Endothelial cell of umbilical vein (primary cell): Measurements from ENCODE around the gene ATPAF1. TPM values are rescaled to one million over a fixed set of nuclear protein-coding genes. Genes with fewer than 3 reads are reported as not detected.

ENCODE experiments used
- BruUV-seq: library from RNA; stranded (reverse); fragments of 400-500 nt; replicated peaks from 2 replicates; lab custom pipeline; 2021; lab: Mats Ljungman, UMichigan
- CTCF ChIA-PET: fragments of 300-600, 350-600 bp; sonication (Branson Sonifier 250); formaldehyde crosslinking; loops from one replicate; lab custom pipeline; 2021; ENCODE audit warnings: antibody characterized with exemption, inconsistent platforms; lab: Charles Lee
- POLR2A ChIA-PET: fragments of 300-600, 350-600 bp; sonication (Branson Sonifier 250); formaldehyde crosslinking; loops from one replicate; lab custom pipeline; 2021; ENCODE audit warnings: antibody characterized with exemption, inconsistent platforms; lab: Charles Lee
- DNase-seq: peaks from one replicate; pipeline ENCODE4 v3.0.0-alpha.2; 2011; ENCODE audit warnings: low read depth, low spot score
- FAIRE-seq: peaks from 2 replicates; lab custom pipeline; 2011; peaks lifted over from hg19 to GRCh38; lab: Jason Lieb, UNC
- H2AFZ ChIP-seq: 2 replicates; pipeline ENCODE4 v1.6.0; 2012; ENCODE audit warnings: low read depth, low read length, control low read depth, inconsistent platforms
- H3K27ac ChIP-seq: 2 replicates; pipeline ENCODE4 v1.5.1; 2011; ENCODE audit warnings: low read depth, mild to moderate bottlenecking, control low read depth, low read length, moderate library complexity; ENCODE audit not compliant: insufficient read depth
- H3K27me3 ChIP-seq, 2 experiments: 2 replicates each; pipeline versions ENCODE4 v1.6.0 to v1.6.1; 2011; ENCODE audit warnings: low read length in 2 of 2, mixed read lengths in 1 of 2; ENCODE audit not compliant: control insufficient read depth in 2 of 2, insufficient read depth in 2 of 2
- H3K36me3 ChIP-seq, 2 experiments: 2 replicates in 1 of 2; 3 replicates in 1 of 2; pipeline ENCODE4 v1.5.1; 2011; ENCODE audit warnings: low read length in 2 of 2, mild to moderate bottlenecking in 1 of 2, moderate library complexity in 1 of 2; ENCODE audit not compliant: control insufficient read depth in 2 of 2, insufficient read depth in 2 of 2; ENCODE audit errors: extremely low read depth in 1 of 2
- H3K4me1 ChIP-seq: 3 replicates; pipeline ENCODE4 v1.5.1; 2011; ENCODE audit warnings: mild to moderate bottlenecking, low read length; ENCODE audit not compliant: control insufficient read depth, insufficient read depth; ENCODE audit errors: extremely low read depth
- H3K4me2 ChIP-seq: 2 replicates; pipeline ENCODE4 v1.6.1; 2011; ENCODE audit warnings: low read length, control low read depth, mixed read lengths; ENCODE audit not compliant: insufficient read depth
- H3K4me3 ChIP-seq, 3 experiments: fragments of 200-600 bp in 1 of 3; sonication (generic), shearing (Covaris generic) in 1 of 3; replicated peaks in 1 of 3; 2 replicates each; pipeline ENCODE4 v1.5.1; 2011 to 2016; ENCODE audit warnings: control low read depth in 3 of 3, low read length in 3 of 3, mild to moderate bottlenecking in 2 of 3, inconsistent platforms in 1 of 3, low read depth in 1 of 3, moderate library complexity in 1 of 3; ENCODE audit not compliant: insufficient read depth in 1 of 3
- H3K79me2 ChIP-seq: 2 replicates; pipeline ENCODE4 v1.6.0; 2012; ENCODE audit warnings: low read length, inconsistent platforms; ENCODE audit not compliant: control insufficient read depth, insufficient read depth
- H3K9ac ChIP-seq: replicated peaks from 2 replicates; pipeline ENCODE3; 2011; ENCODE audit warnings: low read length, control low read depth; ENCODE audit not compliant: insufficient read depth; ENCODE audit errors: extremely low read depth
- H3K9me1 ChIP-seq: replicated peaks from 3 replicates; pipeline ENCODE4 v1.6.0; 2011; ENCODE audit warnings: mild to moderate bottlenecking, low read length; ENCODE audit not compliant: control insufficient read depth, insufficient read depth; ENCODE audit errors: extremely low read depth
- H3K9me3 ChIP-seq: replicated peaks from 2 replicates; pipeline ENCODE4 v1.5.1; 2012; ENCODE audit warnings: low read length, inconsistent platforms; ENCODE audit not compliant: control insufficient read depth, insufficient read depth
- H4K20me1 ChIP-seq: replicated peaks from 2 replicates; pipeline ENCODE3; 2011; ENCODE audit warnings: mild to moderate bottlenecking, low read length; ENCODE audit not compliant: control insufficient read depth, insufficient read depth; ENCODE audit errors: extremely low read depth
- CTCF ChIP-seq, 2 donors: IDR thresholded peaks; 1 replicate in 1 of 2; 2 replicates in 1 of 2; pipeline ENCODE4 v1.5.1; 2011; ENCODE audit warnings: low read length in 2 of 2, mild to moderate bottlenecking in 2 of 2, moderate library complexity in 2 of 2, control low read depth in 1 of 2, inconsistent platforms in 1 of 2, low read depth in 1 of 2; ENCODE audit not compliant: insufficient read depth in 1 of 2; ENCODE audit errors: extremely low read depth in 1 of 2
- EZH2 ChIP-seq: IDR thresholded peaks from 2 replicates; pipeline ENCODE4 v1.6.1; 2012; ENCODE audit warnings: borderline replicate concordance, low read depth, mild to moderate bottlenecking, moderate library complexity, low read length, inconsistent platforms; ENCODE audit not compliant: severe bottlenecking
- FOS ChIP-seq: IDR thresholded peaks from 2 replicates; pipeline ENCODE4 v1.6.1; 2011; ENCODE audit warnings: mild to moderate bottlenecking, low read length, moderate library complexity, borderline replicate concordance; ENCODE audit not compliant: insufficient read depth
- GATA2 ChIP-seq: IDR thresholded peaks from 2 replicates; pipeline ENCODE4 v1.7.0; 2011; ENCODE audit warnings: low read depth, mild to moderate bottlenecking, moderate library complexity, mixed read lengths, low read length; ENCODE audit not compliant: insufficient read length, insufficient read depth
- JUN ChIP-seq: IDR thresholded peaks from 2 replicates; pipeline ENCODE4 v1.6.1; 2011; ENCODE audit warnings: borderline replicate concordance, low read depth; ENCODE audit not compliant: insufficient read length, insufficient read depth
- MAX ChIP-seq: IDR thresholded peaks from 2 replicates; pipeline ENCODE4 v1.6.1; 2011; ENCODE audit not compliant: insufficient read depth, insufficient read length
- MYC ChIP-seq: IDR thresholded peaks from one replicate; pipeline ENCODE4 v1.6.1; 2011; ENCODE audit warnings: mild to moderate bottlenecking, low read depth, low read length
- POLR2A ChIP-seq: IDR thresholded peaks from 2 replicates; pipeline ENCODE4 v1.6.1; 2012; ENCODE audit warnings: low read depth, mild to moderate bottlenecking, control low read depth, low read length
- POLR2AphosphoS5 ChIP-seq: IDR thresholded peaks from 2 replicates; pipeline ENCODE4 v1.6.1; 2012; ENCODE audit warnings: low read depth, mild to moderate bottlenecking, control low read depth, low read length, moderate library complexity; ENCODE audit not compliant: insufficient read depth
- dilution Hi-C: fragments of 300-500 bp; cut with MboI; formaldehyde crosslinking; loops from one replicate; pipeline ENCODE4 v1.15.0; 2019; ENCODE audit warnings: low sequenced_read_pairs; ENCODE audit not compliant: extremely low pct_ligation_motif_present
- intact Hi-C: fragments of 100-400 bp; cut with micrococcal nuclease; formaldehyde crosslinking; loops from one replicate; pipeline ENCODE4 v1.10.0; 2022
- polyA plus RNA-seq, 4 experiments: library from polyadenylated mRNA; depleted of rRNA in 3 of 4; stranded (reverse) in 3 of 4; unstranded in 1 of 4; fragments of >200 nt; gene quantifications; 2 replicates each; pipeline versions ENCODE4 v1.2.1 to v1.2.3, GENCODE V29; 2011 to 2012; ENCODE audit warnings: missing spikeins in 1 of 4
- total RNA-seq: library from RNA; stranded (reverse); gene quantifications from 2 replicates; pipeline ENCODE4 v1.2.3, GENCODE V29; 2021

The ATPAF1 gene
- total and polyA plus RNA-seq, 2 donors (not counting 3 experiments of a cell fraction or from before 2014, with no cell fraction given), result 28.3 to 29.6 TPM

- Histone ChIP-seq H3K79me2 (no peaks in the 10 kb centered on the region), H3K27me3 (no peaks in the 10 kb centered on the region), H3K9me1 (no peaks in the 10 kb centered on the region), H3K9ac (no peak overlapping the region), H3K4me1 (peaks cover 11% of the 10 kb centered on the region), H2AFZ (no peak overlapping the region), H3K27ac (no peak overlapping the region), H3K4me3 (no peak overlapping the region), H3K9me3 (no peaks in the 10 kb centered on the region), H4K20me1 (no peaks in the 10 kb centered on the region), H3K36me3 (peaks cover 0 to 11% of the 10 kb centered on the region in 2 experiments), H3K4me2 (no peak overlapping the region)
- ChIA-PET CTCF (interaction anchor here (1.3 to 1.4 kb wide), 3 partner anchors 7 to 11 kb away, joined by 4 to 6 read pairs (median 4); partner anchors contain the start of gene MKNK1), POLR2A (interaction anchor here (1.3 kb wide), 1 partner anchor 9 kb away, joined by 5 read pairs; the partner anchor contains the start of gene MKNK1)
- DNase-seq (no peak), FAIRE-seq (no peak)
- TF ChIP-seq FOS, result no peak
- dilution Hi-C loops, result no loop called here
- intact Hi-C loops, result no loop called here
- no TSS peak for BruUV-seq
Measured at GRCh38 chr1:46612937-46613660, 55.1 kb downstream of the ATPAF1 start.

DNA sequence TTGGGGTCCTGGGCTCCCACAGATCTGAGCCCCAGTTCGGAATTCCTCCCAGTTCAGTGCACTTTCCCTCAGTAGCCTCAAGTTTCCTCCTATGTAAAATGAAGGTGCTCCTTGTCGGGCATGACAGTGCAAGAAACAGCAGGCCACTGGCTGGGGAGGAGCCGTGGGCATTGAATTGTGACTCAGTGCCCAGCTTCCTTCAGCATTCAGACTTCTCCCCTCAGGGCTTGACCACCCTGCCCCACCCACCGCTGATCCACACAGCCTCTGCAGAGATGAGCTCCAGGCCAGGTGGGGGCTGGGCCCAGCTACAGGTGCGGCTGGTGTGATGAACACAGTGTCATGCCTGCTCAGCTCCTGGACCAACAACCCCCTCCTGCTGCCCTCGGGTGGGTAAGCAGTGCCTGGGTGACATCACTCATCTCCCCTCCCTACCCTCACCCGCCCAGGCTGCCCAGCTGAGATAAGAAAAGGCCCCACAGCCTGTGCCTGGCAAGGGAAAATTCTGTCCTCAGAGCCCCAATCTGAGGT lies 56.4 kb downstream of the ATPAF1 start:
- no TSS peak for BruUV-seq
- Histone ChIP-seq H3K4me2 (no peak overlapping the region), H3K4me3 (no peak overlapping the region), H2AFZ (no peak overlapping the region), H3K27me3 (no peaks in the 10 kb centered on the region), H3K79me2 (no peaks in the 10 kb centered on the region), H3K4me1 (peaks cover 6% of the 10 kb centered on the region), H3K27ac (no peak overlapping the region), H3K9ac (no peak overlapping the region), H3K36me3 (peaks cover 0 to 11% of the 10 kb centered on the region in 2 experiments), H3K9me3 (no peaks in the 10 kb centered on the region), H4K20me1 (no peaks in the 10 kb centered on the region), H3K9me1 (no peaks in the 10 kb centered on the region)
- FAIRE-seq (no peak), DNase-seq (no peak)
- TF ChIP-seq MAX (no peak), JUN (no peak), GATA2 (no peak), POLR2A (no peak), POLR2AphosphoS5 (no peak), MYC (no peak), FOS (no peak), CTCF (IDR thresholded peaks at IDR 0.05; ENCODE audit: extremely low read depth in 1 of 2, insufficient read depth in 1 of 2, low read depth in 1 of 2, low read length in 2 of 2) (no peak), EZH2 (no peak)
- CTCF ChIA-PET, result no interaction called here
- dilution Hi-C loops, result no loop called here
- intact Hi-C loops, result no loop called here
- POLR2A ChIA-PET, result no interaction called here
